Endothelial cell of umbilical vein (primary cell): ENCODE data around the gene NEXMIF. TPM values are rescaled to one million over a fixed set of nuclear protein-coding genes. Genes with fewer than 3 reads are reported as not detected.

Experiments used
- BruUV-seq: library from RNA; stranded (reverse); fragments of 400-500 nt; replicated peaks from 2 replicates; lab custom pipeline; 2021; lab: Mats Ljungman, UMichigan
- CTCF ChIA-PET: fragments of 300-600, 350-600 bp; sonication (Branson Sonifier 250); formaldehyde crosslinking; loops from one replicate; lab custom pipeline; 2021; ENCODE audit warnings: antibody characterized with exemption, inconsistent platforms; lab: Charles Lee
- POLR2A ChIA-PET: fragments of 300-600, 350-600 bp; sonication (Branson Sonifier 250); formaldehyde crosslinking; loops from one replicate; lab custom pipeline; 2021; ENCODE audit warnings: antibody characterized with exemption, inconsistent platforms; lab: Charles Lee
- DNase-seq: peaks from one replicate; pipeline ENCODE4 v3.0.0-alpha.2; 2011; ENCODE audit warnings: low read depth, low spot score
- FAIRE-seq: peaks from 2 replicates; lab custom pipeline; 2011; peaks lifted over from hg19 to GRCh38; lab: Jason Lieb, UNC
- H2AFZ ChIP-seq: 2 replicates; pipeline ENCODE4 v1.6.0; 2012; ENCODE audit warnings: low read depth, low read length, control low read depth, inconsistent platforms
- H3K27ac ChIP-seq: 2 replicates; pipeline ENCODE4 v1.5.1; 2011; ENCODE audit warnings: low read depth, mild to moderate bottlenecking, control low read depth, low read length, moderate library complexity; ENCODE audit not compliant: insufficient read depth
- H3K27me3 ChIP-seq, 2 experiments: 2 replicates each; pipeline versions ENCODE4 v1.6.0 to v1.6.1; 2011; ENCODE audit warnings: low read length in 2 of 2, mixed read lengths in 1 of 2; ENCODE audit not compliant: control insufficient read depth in 2 of 2, insufficient read depth in 2 of 2
- H3K36me3 ChIP-seq, 2 experiments: 2 replicates in 1 of 2; 3 replicates in 1 of 2; pipeline ENCODE4 v1.5.1; 2011; ENCODE audit warnings: low read length in 2 of 2, mild to moderate bottlenecking in 1 of 2, moderate library complexity in 1 of 2; ENCODE audit not compliant: control insufficient read depth in 2 of 2, insufficient read depth in 2 of 2; ENCODE audit errors: extremely low read depth in 1 of 2
- H3K4me1 ChIP-seq: 3 replicates; pipeline ENCODE4 v1.5.1; 2011; ENCODE audit warnings: mild to moderate bottlenecking, low read length; ENCODE audit not compliant: control insufficient read depth, insufficient read depth; ENCODE audit errors: extremely low read depth
- H3K4me2 ChIP-seq: 2 replicates; pipeline ENCODE4 v1.6.1; 2011; ENCODE audit warnings: low read length, control low read depth, mixed read lengths; ENCODE audit not compliant: insufficient read depth
- H3K4me3 ChIP-seq, 3 experiments: fragments of 200-600 bp in 1 of 3; sonication (generic), shearing (Covaris generic) in 1 of 3; replicated peaks in 1 of 3; 2 replicates each; pipeline ENCODE4 v1.5.1; 2011 to 2016; ENCODE audit warnings: control low read depth in 3 of 3, low read length in 3 of 3, mild to moderate bottlenecking in 2 of 3, inconsistent platforms in 1 of 3, low read depth in 1 of 3, moderate library complexity in 1 of 3; ENCODE audit not compliant: insufficient read depth in 1 of 3
- H3K79me2 ChIP-seq: 2 replicates; pipeline ENCODE4 v1.6.0; 2012; ENCODE audit warnings: low read length, inconsistent platforms; ENCODE audit not compliant: control insufficient read depth, insufficient read depth
- H3K9ac ChIP-seq: replicated peaks from 2 replicates; pipeline ENCODE3; 2011; ENCODE audit warnings: low read length, control low read depth; ENCODE audit not compliant: insufficient read depth; ENCODE audit errors: extremely low read depth
- H3K9me1 ChIP-seq: replicated peaks from 3 replicates; pipeline ENCODE4 v1.6.0; 2011; ENCODE audit warnings: mild to moderate bottlenecking, low read length; ENCODE audit not compliant: control insufficient read depth, insufficient read depth; ENCODE audit errors: extremely low read depth
- H3K9me3 ChIP-seq: replicated peaks from 2 replicates; pipeline ENCODE4 v1.5.1; 2012; ENCODE audit warnings: low read length, inconsistent platforms; ENCODE audit not compliant: control insufficient read depth, insufficient read depth
- H4K20me1 ChIP-seq: replicated peaks from 2 replicates; pipeline ENCODE3; 2011; ENCODE audit warnings: mild to moderate bottlenecking, low read length; ENCODE audit not compliant: control insufficient read depth, insufficient read depth; ENCODE audit errors: extremely low read depth
- FOS ChIP-seq: IDR thresholded peaks from 2 replicates; pipeline ENCODE4 v1.6.1; 2011; ENCODE audit warnings: mild to moderate bottlenecking, low read length, moderate library complexity, borderline replicate concordance; ENCODE audit not compliant: insufficient read depth
- GATA2 ChIP-seq: IDR thresholded peaks from 2 replicates; pipeline ENCODE4 v1.7.0; 2011; ENCODE audit warnings: low read depth, mild to moderate bottlenecking, moderate library complexity, mixed read lengths, low read length; ENCODE audit not compliant: insufficient read length, insufficient read depth
- MYC ChIP-seq: IDR thresholded peaks from one replicate; pipeline ENCODE4 v1.6.1; 2011; ENCODE audit warnings: mild to moderate bottlenecking, low read depth, low read length
- POLR2A ChIP-seq: IDR thresholded peaks from 2 replicates; pipeline ENCODE4 v1.6.1; 2012; ENCODE audit warnings: low read depth, mild to moderate bottlenecking, control low read depth, low read length
- POLR2AphosphoS5 ChIP-seq: IDR thresholded peaks from 2 replicates; pipeline ENCODE4 v1.6.1; 2012; ENCODE audit warnings: low read depth, mild to moderate bottlenecking, control low read depth, low read length, moderate library complexity; ENCODE audit not compliant: insufficient read depth
- dilution Hi-C: fragments of 300-500 bp; cut with MboI; formaldehyde crosslinking; loops from one replicate; pipeline ENCODE4 v1.15.0; 2019; ENCODE audit warnings: low sequenced_read_pairs; ENCODE audit not compliant: extremely low pct_ligation_motif_present
- intact Hi-C: fragments of 100-400 bp; cut with micrococcal nuclease; formaldehyde crosslinking; loops from one replicate; pipeline ENCODE4 v1.10.0; 2022
- polyA plus RNA-seq, 4 experiments: library from polyadenylated mRNA; depleted of rRNA in 3 of 4; stranded (reverse) in 3 of 4; unstranded in 1 of 4; fragments of >200 nt; gene quantifications; 2 replicates each; pipeline versions ENCODE4 v1.2.1 to v1.2.3, GENCODE V29; 2011 to 2012; ENCODE audit warnings: missing spikeins in 1 of 4
- total RNA-seq: library from RNA; stranded (reverse); gene quantifications from 2 replicates; pipeline ENCODE4 v1.2.3, GENCODE V29; 2021
- TF ChIP-seq, protein P1 (sequence below): IDR thresholded peaks from 2 replicates; pipeline ENCODE4 v1.6.1; 2011; ENCODE audit not compliant: insufficient read depth, insufficient read length

NEXMIF gene
- total and polyA plus RNA-seq, 2 donors (not counting 3 experiments of a cell fraction or from before 2014, with no cell fraction given), result not detected

DNA sequence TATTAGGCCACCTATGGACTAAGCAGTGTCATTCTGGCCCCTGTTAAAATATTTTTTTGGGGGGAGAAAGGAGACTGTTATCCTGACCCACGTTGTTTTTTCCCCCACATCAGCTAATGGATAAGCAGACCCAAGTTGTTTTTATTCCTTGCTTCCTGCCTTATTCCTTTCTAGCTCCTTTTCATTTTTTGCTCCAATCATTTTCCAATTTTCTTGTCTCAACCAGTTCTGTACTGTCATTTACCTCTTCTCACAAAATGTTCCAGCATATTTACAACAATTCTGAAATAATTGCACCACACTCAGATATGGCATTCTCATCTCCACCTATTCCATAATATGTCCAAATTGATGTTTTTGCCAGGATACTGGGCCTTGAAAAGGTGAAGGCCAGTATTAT is 150.3 kb downstream of the NEXMIF start:
- H3K9me1 ChIP-seq, result no peaks in the 10 kb centered on the region
- DNase-seq (no peak), FAIRE-seq (no peak)
- H4K20me1 ChIP-seq, result no peaks in the 10 kb centered on the region
- H3K27ac ChIP-seq, result no peak overlapping the region
- dilution Hi-C loops (no loop called here), intact Hi-C loops (no loop called here)
- no peaks in the 10 kb centered on the region for H3K4me1 ChIP-seq
- H3K36me3 ChIP-seq, result no peaks in the 10 kb centered on the region
- no peaks in the 10 kb centered on the region for H3K9me3 ChIP-seq
- H3K4me3 ChIP-seq, result no peak overlapping the region
- H3K4me2 ChIP-seq, result no peak overlapping the region
- no TSS peak for BruUV-seq
- H3K9ac ChIP-seq, result no peak overlapping the region
- ChIA-PET CTCF (no interaction called here), POLR2A (no interaction called here)
- no peaks in the 10 kb centered on the region for H3K79me2 ChIP-seq
- H2AFZ ChIP-seq, result no peak overlapping the region
- no peaks in the 10 kb centered on the region for H3K27me3 ChIP-seq
- TF ChIP-seq POLR2A (no peak), MYC (no peak), GATA2 (no peak), FOS (no peak), POLR2AphosphoS5 (no peak)
- TF ChIP-seq, protein P1, sequence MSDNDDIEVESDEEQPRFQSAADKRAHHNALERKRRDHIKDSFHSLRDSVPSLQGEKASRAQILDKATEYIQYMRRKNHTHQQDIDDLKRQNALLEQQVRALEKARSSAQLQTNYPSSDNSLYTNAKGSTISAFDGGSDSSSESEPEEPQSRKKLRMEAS, result no peak

DNA sequence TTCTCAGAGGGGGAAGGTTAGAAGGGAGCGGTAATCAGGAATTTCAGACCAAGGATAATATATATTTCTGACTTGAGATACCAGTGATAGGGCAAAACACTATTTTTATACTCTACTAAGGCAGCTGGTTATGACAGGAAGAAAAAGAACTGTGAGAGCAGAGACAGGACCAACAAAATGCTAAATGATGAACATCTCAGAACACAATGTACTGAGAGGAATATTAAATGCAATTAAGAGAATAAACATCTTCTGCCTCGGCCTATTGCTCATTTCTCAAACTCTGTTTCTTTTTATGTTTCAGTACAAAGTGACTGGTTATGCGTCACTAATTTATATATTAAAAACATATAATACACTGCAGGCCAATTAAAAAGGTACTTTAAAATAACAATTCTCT is 188.8 kb downstream of the NEXMIF start:
- H3K4me3 ChIP-seq, result no peak overlapping the region
- no peak overlapping the region for H3K9ac ChIP-seq
- CTCF ChIA-PET, result no interaction called here
- no peak overlapping the region for H3K27ac ChIP-seq
- intact Hi-C loops, result no loop called here
- H3K4me2 ChIP-seq, result no peak overlapping the region
- TF ChIP-seq, protein P1, result no peak
- dilution Hi-C loops, result no loop called here
- H3K9me3 ChIP-seq, result no peaks in the 10 kb centered on the region
- H3K36me3 ChIP-seq, result no peaks in the 10 kb centered on the region
- FAIRE-seq (no peak), DNase-seq (no peak)
- POLR2A ChIA-PET, result no interaction called here
- H3K79me2 ChIP-seq, result no peaks in the 10 kb centered on the region
- no peaks in the 10 kb centered on the region for H3K4me1 ChIP-seq
- H3K27me3 ChIP-seq, result no peaks in the 10 kb centered on the region
- no peak overlapping the region for H2AFZ ChIP-seq
- no peaks in the 10 kb centered on the region for H4K20me1 ChIP-seq
- no TSS peak for BruUV-seq
- H3K9me1 ChIP-seq, result no peaks in the 10 kb centered on the region
